Left renal pelvis (tissue), 4 donors: Measurements from ENCODE around the gene USP48. TPM values are rescaled to one million over a fixed set of nuclear protein-coding genes. Genes with fewer than 3 reads are reported as not detected.

Experiments
- DNase-seq, 4 donors: peaks; one replicate each; pipeline ENCODE4 v3.0.0-alpha.2; 2013; ENCODE audit warnings: low read depth in 4 of 4, low spot score in 3 of 4
- polyA plus RNA-seq, 4 donors: library from polyadenylated mRNA; unstranded; fragments of 120-200 nt; gene quantifications; one replicate each; pipeline ENCODE4 v1.2.1, GENCODE V29; 2013; ENCODE audit not compliant: insufficient read length in 4 of 4

USP48 gene
- polyA plus RNA-seq, 4 donors, result 65.1 to 77.7 (median 70.3) TPM

GRCh38 chr1:21752186-21752585 is 30.8 kb downstream of the USP48 start:
- DNase-seq, result no peak

GRCh38 chr1:21751281-21751680 is 31.7 kb downstream of the USP48 start:
- no peak for DNase-seq

GRCh38 chr1:21750841-21751240 is 32.1 kb downstream of the USP48 start:
- no peak for DNase-seq

GRCh38 chr1:21749859-21750468 is 33.0 kb downstream of the USP48 start:
- no peak for DNase-seq

- no peak for DNase-seq
Observed at GRCh38 chr1:21749109-21749508, 33.8 kb downstream of the USP48 start.

GRCh38 chr1:21743476-21743875 is 39.5 kb downstream of the USP48 start:
- DNase-seq, result no peak

GRCh38 chr1:21742578-21742977 is 40.4 kb downstream of the USP48 start:
- no peak for DNase-seq

- DNase-seq, result no peak
Observed at GRCh38 chr1:21741206-21741605, 41.7 kb downstream of the USP48 start.

GRCh38 chr1:21736876-21737275 is 46.1 kb downstream of the USP48 start:
- no peak for DNase-seq

- no peak for DNase-seq
Observed at GRCh38 chr1:21736011-21736410, 46.9 kb downstream of the USP48 start.

GRCh38 chr1:21734526-21734925 is 48.4 kb downstream of the USP48 start:
- DNase-seq, result no peak

- no peak for DNase-seq
Observed at GRCh38 chr1:21732664-21733063, 50.3 kb downstream of the USP48 start.

GRCh38 chr1:21725748-21726392 is 57.1 kb downstream of the USP48 start:
- DNase-seq, result no peak

- no peak for DNase-seq
Observed at GRCh38 chr1:21724570-21724969, 58.4 kb downstream of the USP48 start.

GRCh38 chr1:21724098-21724497 is 58.9 kb downstream of the USP48 start:
- no peak for DNase-seq

GRCh38 chr1:21721295-21721985 is 61.5 kb downstream of the USP48 start:
- no peak for DNase-seq

- no peak for DNase-seq
Observed at GRCh38 chr1:21716169-21716568, 66.8 kb downstream of the USP48 start.

GRCh38 chr1:21707891-21708290 is 75.1 kb downstream of the USP48 start:
- no peak for DNase-seq

- no peak for DNase-seq
Observed at GRCh38 chr1:21707086-21707840, 75.7 kb downstream of the USP48 start.

GRCh38 chr1:21706151-21706835 is 76.7 kb downstream of the USP48 start:
- DNase-seq, result no peak
